ENCODE measurements around the gene EGLN1. TPM values are rescaled to one million over a fixed set of nuclear protein-coding genes. Genes with fewer than 3 reads are reported as not detected.
A peak's percentile ranks its signal among the peaks of the same experiment; 100 is the strongest.

The EGLN1 gene
- total RNA-seq, 6 experiments from 2014 or later: 19.3 to 66.5 (median 38.9) TPM

DNA sequence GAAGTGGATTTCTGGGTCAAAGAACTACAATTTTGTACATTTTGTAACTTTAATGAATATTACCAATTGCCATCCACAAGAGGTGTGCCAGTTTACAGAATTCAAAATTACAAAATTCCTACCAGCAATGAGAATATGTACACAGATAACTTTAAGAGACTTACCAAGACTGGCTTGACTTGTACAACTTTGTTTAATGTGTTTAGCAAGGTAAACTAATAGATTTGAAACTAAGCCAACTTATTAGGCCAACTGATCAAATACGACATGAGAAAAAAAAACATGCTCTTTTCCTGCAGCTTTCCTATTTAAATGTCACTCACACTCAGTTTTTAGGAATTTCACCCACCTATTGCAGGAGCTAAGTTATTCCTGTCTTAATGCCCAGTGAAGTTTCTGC is 95.8 kb downstream of the EGLN1 start:
- WGBS (ENCODE audit: insufficient coverage, low coverage, low lambda C conversion rate, missing lambda C conversion rate): 18% methylated on average over 1 of the region's 1 CpG
- no peak overlapping the region for H3K27ac ChIP-seq
- TF ChIP-seq, protein P1, sequence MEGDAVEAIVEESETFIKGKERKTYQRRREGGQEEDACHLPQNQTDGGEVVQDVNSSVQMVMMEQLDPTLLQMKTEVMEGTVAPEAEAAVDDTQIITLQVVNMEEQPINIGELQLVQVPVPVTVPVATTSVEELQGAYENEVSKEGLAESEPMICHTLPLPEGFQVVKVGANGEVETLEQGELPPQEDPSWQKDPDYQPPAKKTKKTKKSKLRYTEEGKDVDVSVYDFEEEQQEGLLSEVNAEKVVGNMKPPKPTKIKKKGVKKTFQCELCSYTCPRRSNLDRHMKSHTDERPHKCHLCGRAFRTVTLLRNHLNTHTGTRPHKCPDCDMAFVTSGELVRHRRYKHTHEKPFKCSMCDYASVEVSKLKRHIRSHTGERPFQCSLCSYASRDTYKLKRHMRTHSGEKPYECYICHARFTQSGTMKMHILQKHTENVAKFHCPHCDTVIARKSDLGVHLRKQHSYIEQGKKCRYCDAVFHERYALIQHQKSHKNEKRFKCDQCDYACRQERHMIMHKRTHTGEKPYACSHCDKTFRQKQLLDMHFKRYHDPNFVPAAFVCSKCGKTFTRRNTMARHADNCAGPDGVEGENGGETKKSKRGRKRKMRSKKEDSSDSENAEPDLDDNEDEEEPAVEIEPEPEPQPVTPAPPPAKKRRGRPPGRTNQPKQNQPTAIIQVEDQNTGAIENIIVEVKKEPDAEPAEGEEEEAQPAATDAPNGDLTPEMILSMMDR (IDR thresholded peaks at IDR 0.05): no peak
- TF ChIP-seq POLR2A (IDR thresholded peaks at IDR 0.05): no peak
- H3K9me3 ChIP-seq: no peaks in the 10 kb centered on the region
- H3K27me3 ChIP-seq: no peaks in the 10 kb centered on the region
- DNase-seq (no peak), ATAC-seq (peak in 2 of 4 donors; percentile 52 to 74)
- H3K4me3 ChIP-seq: no peak overlapping the region
- no peaks in the 10 kb centered on the region for H3K36me3 ChIP-seq
- H3K4me1 ChIP-seq: peaks cover 0 to 5% (median 0%) of the 10 kb centered on the region in 4 donors
- intact Hi-C loops (cut with DNase I): no loop called here

DNA sequence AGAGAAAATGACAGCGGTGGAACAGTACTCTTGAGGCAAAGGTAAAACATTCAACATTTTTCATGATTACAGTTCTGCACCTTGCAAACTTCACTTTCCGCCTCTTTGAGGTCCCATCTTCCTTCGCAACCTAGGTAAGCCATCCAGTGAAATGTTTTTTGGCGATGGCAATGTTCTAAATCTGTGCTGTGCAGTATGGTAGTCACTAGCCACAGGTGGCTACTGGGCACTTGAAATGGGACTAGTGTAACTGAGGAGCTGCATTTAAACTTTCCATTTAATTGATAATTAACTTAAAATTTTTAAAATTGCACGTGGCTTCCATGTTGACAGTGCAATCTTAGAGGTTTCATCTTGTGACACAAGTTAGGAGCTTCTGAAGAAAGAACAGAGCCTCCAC is 97.4 kb downstream of the EGLN1 start:
- intact Hi-C loops (cut with DNase I): no loop called here
- Histone ChIP-seq H3K27ac (no peak overlapping the region), H3K27me3 (no peaks in the 10 kb centered on the region), H3K36me3 (no peaks in the 10 kb centered on the region), H3K9me3 (no peaks in the 10 kb centered on the region), H3K4me1 (peaks cover 0 to 5% (median 0%) of the 10 kb centered on the region in 4 donors), H3K4me3 (no peak overlapping the region)
- TF ChIP-seq POLR2A (IDR thresholded peaks at IDR 0.05): no peak
- TF ChIP-seq, protein P1 (IDR thresholded peaks at IDR 0.05): no peak
- DNase-seq (no peak), ATAC-seq (no peak)
- WGBS (ENCODE audit: insufficient coverage, low coverage, low lambda C conversion rate, missing lambda C conversion rate): 78% methylated on average over 5 of the region's 5 CpGs

DNA sequence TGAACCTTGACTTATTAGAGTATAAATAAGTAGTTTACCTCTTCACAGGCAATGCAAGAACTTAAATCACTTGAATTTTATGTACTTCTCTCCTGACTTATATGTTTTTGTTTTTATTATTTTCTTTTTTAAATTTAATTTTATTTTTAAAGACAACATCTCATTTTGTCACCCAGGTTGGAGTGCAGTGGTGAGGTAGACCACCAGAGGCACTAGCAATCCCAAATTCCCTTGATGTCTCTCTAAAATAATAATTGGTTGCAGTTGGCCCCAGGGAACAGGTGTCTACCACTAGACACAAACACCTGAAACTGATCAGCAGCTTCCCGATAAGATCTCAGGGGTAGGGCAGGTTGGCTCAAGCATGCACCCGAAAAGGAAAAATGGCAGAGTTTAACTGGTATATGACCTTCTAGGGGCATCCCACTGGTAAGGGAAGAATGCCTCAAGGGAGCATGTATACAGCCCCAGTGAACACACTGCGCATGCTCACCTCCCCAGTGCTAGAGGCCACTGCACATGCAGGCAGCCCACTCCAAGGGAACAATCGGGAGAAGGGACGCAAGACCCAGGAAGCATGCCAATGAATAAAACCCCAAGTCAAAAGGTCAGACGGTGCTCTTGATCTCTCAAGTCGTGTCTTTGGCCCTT is 99.1 kb downstream of the EGLN1 start:
- Histone ChIP-seq H3K4me3 (no peak overlapping the region), H3K4me1 (peaks cover 0 to 5% (median 0%) of the 10 kb centered on the region in 4 donors), H3K36me3 (no peaks in the 10 kb centered on the region), H3K9me3 (no peaks in the 10 kb centered on the region), H3K27me3 (no peaks in the 10 kb centered on the region), H3K27ac (no peak overlapping the region)
- intact Hi-C loops (cut with DNase I): no loop called here
- ATAC-seq (no peak), DNase-seq (peak in 1 of 3 donors; percentile 14)
- WGBS (ENCODE audit: insufficient coverage, low coverage, low lambda C conversion rate, missing lambda C conversion rate): 45% methylated on average over 3 of the region's 7 CpGs
- TF ChIP-seq, protein P1 (IDR thresholded peaks at IDR 0.05): no peak
- TF ChIP-seq POLR2A (IDR thresholded peaks at IDR 0.05): no peak

DNA sequence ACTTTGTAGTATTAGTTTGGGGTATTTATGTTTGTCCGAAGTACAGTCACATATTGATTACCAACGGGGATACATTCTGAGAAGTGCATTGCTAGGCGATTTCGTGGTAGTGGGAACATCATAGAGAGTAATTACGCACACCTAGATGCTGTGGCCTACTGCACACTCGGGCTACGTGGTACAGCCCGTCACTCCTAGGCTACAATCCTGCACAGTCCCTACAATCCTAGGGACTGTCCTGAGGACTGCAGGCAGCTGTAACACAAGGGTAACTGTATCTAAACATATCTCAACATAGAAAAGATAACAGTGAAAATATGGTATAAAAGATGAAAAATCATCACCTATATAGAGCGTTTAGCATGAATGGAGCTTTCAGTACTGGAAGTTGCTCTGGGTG is 103.0 kb downstream of the EGLN1 start:
- 70% methylated on average over 7 of the region's 9 CpGs for WGBS (ENCODE audit: insufficient coverage, low coverage, low lambda C conversion rate, missing lambda C conversion rate)
- intact Hi-C loops (cut with DNase I): no loop called here
- Histone ChIP-seq H3K27ac (no peak overlapping the region), H3K9me3 (no peaks in the 10 kb centered on the region), H3K36me3 (no peaks in the 10 kb centered on the region), H3K27me3 (no peaks in the 10 kb centered on the region), H3K4me3 (no peak overlapping the region), H3K4me1 (no peaks in the 10 kb centered on the region)
- DNase-seq: no peak
- no peak for ATAC-seq
- TF ChIP-seq, protein P1 (IDR thresholded peaks at IDR 0.05): no peak
- TF ChIP-seq POLR2A (IDR thresholded peaks at IDR 0.05): no peak
